GM21367 (cell line): ENCODE results near the gene CETN1.
A peak's percentile ranks its signal among the peaks of the same experiment; 100 is the strongest.

Source experiments
- ATAC-seq: cut with Tn5 transposase; IDR thresholded peaks from one replicate; pipeline ENCODE4 v1.9.1; 2021; ENCODE audit not compliant: unreplicated experiment

The CETN1 gene

GRCh38 chr18:574865-575645, 5.1 kb upstream of the CETN1 start:
- ATAC-seq = no peak

- ATAC-seq = no peak
Observed at GRCh38 chr18:576924-577323, 3.3 kb upstream of the CETN1 start.

- ATAC-seq = no peak
Observed at GRCh38 chr18:577643-578375, 2.4 kb upstream of the CETN1 start.

DNA sequence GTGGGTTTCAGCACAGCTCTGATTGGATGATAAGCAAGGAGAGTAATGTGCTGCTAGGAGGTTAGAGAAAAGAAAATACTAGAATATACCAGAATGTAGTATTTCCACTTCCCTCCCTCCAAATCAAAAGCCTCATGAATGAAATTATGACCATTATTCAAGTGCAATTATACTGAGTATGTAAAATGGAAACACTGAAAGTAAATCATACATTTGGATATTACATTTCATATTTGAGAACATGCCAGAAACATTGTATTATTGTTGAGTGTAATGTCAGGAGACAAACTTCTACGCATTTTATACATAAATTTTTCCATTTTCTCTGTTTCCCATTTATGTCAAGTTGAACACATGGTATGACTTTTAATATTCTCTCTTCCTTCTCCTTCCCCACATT, 942 bp upstream of the CETN1 start:
- no peak for ATAC-seq

GRCh38 chr18:581096-581495, 916 bp downstream of the CETN1 start:
- no peak for ATAC-seq

DNA sequence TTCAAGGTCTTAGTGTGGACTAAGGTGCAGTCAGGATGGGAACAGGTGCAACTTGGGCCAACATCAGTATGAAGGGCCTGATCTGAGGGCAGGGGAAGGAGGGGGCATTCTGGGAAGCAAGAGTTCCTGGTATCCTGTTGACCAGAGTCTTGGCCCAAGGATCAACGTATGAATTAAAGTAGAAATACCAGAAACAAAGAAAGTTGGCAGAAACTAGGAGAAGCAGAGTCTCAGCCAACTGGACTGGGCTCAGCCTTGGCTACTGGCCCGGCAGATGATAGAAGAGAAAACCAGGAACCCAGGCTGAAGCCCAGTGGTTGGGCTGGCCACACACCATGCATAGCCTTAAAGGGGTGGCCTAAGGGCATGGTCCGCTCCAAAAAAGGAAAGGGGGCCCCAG, 2.3 kb downstream of the CETN1 start:
- no peak for ATAC-seq

DNA sequence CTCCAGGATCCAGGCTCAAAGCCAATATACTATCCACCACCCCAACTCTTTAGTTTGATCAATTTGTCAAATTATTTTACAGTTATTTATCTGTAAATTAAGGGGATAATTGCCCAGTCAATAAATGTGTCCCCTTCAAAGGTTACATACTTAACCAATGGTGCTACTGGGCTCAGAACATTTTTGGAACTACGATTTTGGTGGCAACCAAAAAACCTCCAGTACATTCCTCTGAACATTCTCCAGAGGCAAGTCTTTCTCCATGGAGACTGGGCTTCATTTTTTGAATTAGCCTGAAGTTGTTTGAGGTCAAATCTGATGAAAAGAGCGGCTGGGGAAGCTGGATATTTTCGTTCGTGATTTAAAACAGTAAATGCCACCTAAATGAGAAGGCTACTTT, 14.9 kb downstream of the CETN1 start:
- no peak for ATAC-seq

- ATAC-seq = no peak
Observed at GRCh38 chr18:595571-595970, 15.4 kb downstream of the CETN1 start.

GRCh38 chr18:596288-596881, 16.2 kb downstream of the CETN1 start:
- ATAC-seq = peak; percentile 49

- no peak for ATAC-seq
Observed at GRCh38 chr18:598124-598589, 18.0 kb downstream of the CETN1 start.

DNA sequence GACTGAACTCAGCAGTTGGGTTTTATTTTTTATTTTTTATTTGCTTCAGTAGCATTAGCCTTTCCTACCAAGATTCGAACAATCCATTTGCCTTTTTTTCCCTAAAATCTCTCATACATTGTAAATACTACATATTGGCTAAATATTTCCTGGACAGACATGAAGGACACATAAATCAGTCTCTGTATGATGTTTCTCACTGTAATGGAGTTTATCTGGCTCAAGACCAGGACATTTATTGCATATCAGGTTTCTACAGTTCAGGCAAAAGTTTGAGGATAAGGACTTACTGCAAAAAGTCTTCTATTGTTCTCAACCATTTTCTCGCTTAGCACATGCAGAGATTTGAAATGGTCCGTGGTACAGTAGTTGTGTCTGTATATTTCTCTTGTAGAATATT, 19.9 kb downstream of the CETN1 start:
- no peak for ATAC-seq

DNA sequence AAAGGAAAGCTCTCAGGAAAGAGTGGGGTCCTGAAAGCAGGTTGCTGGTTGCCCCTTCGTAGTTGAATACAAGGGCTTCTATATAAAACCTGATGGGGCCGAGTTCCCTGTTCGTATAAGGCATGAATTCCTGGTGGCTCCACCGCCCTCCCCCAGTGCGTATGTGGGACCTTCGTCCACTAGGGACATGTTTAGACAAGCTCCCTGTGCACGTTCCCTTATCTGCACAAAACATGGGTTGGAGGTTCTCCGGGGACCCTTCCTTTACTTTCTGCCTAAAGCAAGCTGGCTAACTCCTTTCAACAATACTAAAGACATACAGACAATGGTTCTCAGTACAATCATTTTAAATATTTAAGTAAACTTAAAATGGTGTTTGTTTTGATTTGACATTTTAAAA, 24.6 kb downstream of the CETN1 start:
- ATAC-seq = no peak

GRCh38 chr18:607930-608329, 27.8 kb downstream of the CETN1 start:
- no peak for ATAC-seq

GRCh38 chr18:610214-610928, 30.2 kb downstream of the CETN1 start:
- ATAC-seq = no peak

GRCh38 chr18:612156-612555, 32.0 kb downstream of the CETN1 start:
- ATAC-seq = no peak

- ATAC-seq = no peak
Observed at GRCh38 chr18:614193-614592, 34.0 kb downstream of the CETN1 start.

DNA sequence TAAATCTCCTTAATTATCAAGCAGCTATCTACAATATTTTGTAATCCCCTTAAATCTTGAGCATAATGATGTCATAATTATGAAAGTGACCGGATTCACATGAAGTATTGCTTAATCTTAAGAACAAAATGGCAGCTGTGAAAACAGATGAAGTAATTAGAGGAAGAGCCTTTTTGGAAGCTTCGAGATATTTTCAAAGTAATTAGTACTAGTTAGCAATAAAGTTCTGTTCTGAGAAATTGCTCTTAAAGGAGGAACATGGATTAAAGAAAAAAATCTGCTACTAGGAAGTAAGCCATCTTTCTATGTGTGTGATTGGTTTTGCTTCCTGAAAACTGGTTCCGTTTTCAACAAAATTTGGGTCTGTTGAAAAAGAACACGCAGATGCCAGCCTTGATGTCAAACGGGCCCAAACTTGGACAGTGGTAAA, 34.9 kb downstream of the CETN1 start:
- ATAC-seq = no peak

GRCh38 chr18:615773-616172, 35.6 kb downstream of the CETN1 start:
- no peak for ATAC-seq

GRCh38 chr18:616380-616995, 36.3 kb downstream of the CETN1 start:
- ATAC-seq = no peak

- no peak for ATAC-seq
Observed at GRCh38 chr18:617970-618504, 37.9 kb downstream of the CETN1 start.

GRCh38 chr18:618618-619017, 38.4 kb downstream of the CETN1 start:
- ATAC-seq = no peak
